ENCODE measurements around the gene PRTFDC1. TPM values are rescaled to one million over a fixed set of nuclear protein-coding genes. Genes with fewer than 3 reads are reported as not detected.
A peak's percentile ranks its signal among the peaks of the same experiment; 100 is the strongest.

PRTFDC1 gene
- total RNA-seq, 1 donor from 2014 or later: 9.1 TPM

DNA sequence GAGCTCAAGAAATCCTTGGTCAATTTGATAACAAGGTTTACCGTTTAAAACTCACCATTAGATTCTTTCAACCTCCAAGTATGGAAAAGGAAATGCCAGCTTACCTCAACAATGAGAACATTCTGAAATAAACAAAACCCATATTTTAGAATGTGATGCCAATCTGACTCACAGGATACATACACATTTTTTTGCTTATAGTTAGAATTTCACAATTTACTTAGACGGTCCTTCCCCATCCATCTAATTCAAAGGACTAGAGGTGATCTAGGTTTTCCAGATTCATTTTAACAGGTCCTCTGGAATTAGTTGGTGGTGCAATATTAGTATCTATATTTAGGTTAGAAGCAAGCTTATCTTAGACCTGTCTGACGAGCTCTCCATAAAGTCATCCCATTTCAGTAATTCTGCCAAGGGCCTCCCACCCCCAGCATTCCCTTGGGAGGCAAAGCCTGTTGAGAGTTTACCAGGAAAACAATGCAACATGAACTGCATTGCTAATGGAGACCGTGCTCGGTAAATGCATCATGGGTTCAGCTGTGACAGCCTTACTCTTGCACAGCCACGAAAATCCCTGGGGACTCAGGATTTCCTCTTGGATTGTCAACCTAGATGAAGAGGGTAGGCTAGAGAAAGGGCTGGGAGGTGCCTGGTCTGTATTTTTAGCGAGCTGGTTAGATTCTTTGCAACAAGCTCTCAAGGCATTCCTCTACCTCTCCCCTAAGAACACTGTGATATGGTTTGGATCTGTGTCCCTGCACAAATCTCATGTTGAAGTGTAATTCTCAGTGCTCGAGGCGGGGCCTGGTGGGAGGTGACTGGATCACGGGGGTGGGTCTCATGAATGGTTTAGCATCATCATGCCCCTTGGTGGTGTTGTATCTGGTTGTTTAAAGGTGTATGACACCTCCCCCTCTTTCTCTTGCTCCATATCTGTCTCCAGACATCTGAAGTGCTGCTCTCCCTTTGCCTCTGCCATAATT, 93.8 kb downstream of the PRTFDC1 start:
- Histone ChIP-seq H3K4me3 (ENCODE audit: insufficient read depth, low read depth, low read length) (no peak overlapping the region), H3K4me2 (ENCODE audit: low read length) (peak overlapping the region; percentile 63), H3K79me2 (ENCODE audit: insufficient read depth, low read length) (no peaks in the 10 kb centered on the region), H4K20me1 (ENCODE audit: insufficient read depth, low read length) (no peaks in the 10 kb centered on the region), H3K9ac (ENCODE audit: low read length) (no peak overlapping the region), H3K4me1 (ENCODE audit: insufficient read depth, low read length) (peaks cover 18% of the 10 kb centered on the region), H3K27me3 (ENCODE audit: insufficient read depth, low read length) (no peaks in the 10 kb centered on the region), H3K9me3 (ENCODE audit: insufficient read depth, low read depth, low read length) (peaks cover 6% of the 10 kb centered on the region), H3K36me3 (ENCODE audit: insufficient read depth, low read length) (no peaks in the 10 kb centered on the region), H3K27ac (ENCODE audit: low read depth, low read length) (no peak overlapping the region), H2AFZ (ENCODE audit: low read depth, low read length) (peak overlapping the region; percentile 20)
- Mint-ChIP-seq H3K27me3 (ENCODE audit: low read depth, unreplicated experiment) (no peaks in the 10 kb centered on the region), H3K36me3 (ENCODE audit: low read depth, unreplicated experiment) (peaks cover 4% of the 10 kb centered on the region), H3K4me1 (ENCODE audit: low read depth, unreplicated experiment) (peaks cover 7% of the 10 kb centered on the region), H3K27ac (ENCODE audit: unreplicated experiment) (no peak overlapping the region), H3K9me3 (ENCODE audit: unreplicated experiment) (no peaks in the 10 kb centered on the region), H3K4me3 (ENCODE audit: unreplicated experiment) (no peak overlapping the region)
- DNase-seq (ENCODE audit: low read depth) (peak; percentile 66), FAIRE-seq (peak; percentile 23)
- no peak for TF ChIP-seq EZH2 (IDR thresholded peaks at IDR 0.05; ENCODE audit: insufficient read depth, low read length)
- TF ChIP-seq CTCF (IDR thresholded peaks at IDR 0.05; ENCODE audit: insufficient read depth, low read depth, low read length): no peak

GRCh38 chr10:24857031-24857725, 95.2 kb downstream of the PRTFDC1 start:
- Histone ChIP-seq H3K4me2 (ENCODE audit: low read length) (no peak overlapping the region), H3K4me3 (ENCODE audit: insufficient read depth, low read depth, low read length) (no peak overlapping the region), H3K36me3 (ENCODE audit: insufficient read depth, low read length) (no peaks in the 10 kb centered on the region), H3K27ac (ENCODE audit: low read depth, low read length) (no peak overlapping the region), H3K9me3 (ENCODE audit: insufficient read depth, low read depth, low read length) (no peaks in the 10 kb centered on the region), H2AFZ (ENCODE audit: low read depth, low read length) (no peak overlapping the region), H3K79me2 (ENCODE audit: insufficient read depth, low read length) (no peaks in the 10 kb centered on the region), H4K20me1 (ENCODE audit: insufficient read depth, low read length) (no peaks in the 10 kb centered on the region), H3K4me1 (ENCODE audit: insufficient read depth, low read length) (peaks cover 18% of the 10 kb centered on the region), H3K9ac (ENCODE audit: low read length) (no peak overlapping the region), H3K27me3 (ENCODE audit: insufficient read depth, low read length) (no peaks in the 10 kb centered on the region)
- H3K4me1 Mint-ChIP-seq (ENCODE audit: low read depth, unreplicated experiment): peaks cover 7% of the 10 kb centered on the region
- H3K27me3 Mint-ChIP-seq (ENCODE audit: low read depth, unreplicated experiment): no peaks in the 10 kb centered on the region
- TF ChIP-seq CTCF (IDR thresholded peaks at IDR 0.05; ENCODE audit: insufficient read depth, low read depth, low read length) (no peak), EZH2 (IDR thresholded peaks at IDR 0.05; ENCODE audit: insufficient read depth, low read length) (no peak)
- H3K36me3 Mint-ChIP-seq (ENCODE audit: low read depth, unreplicated experiment): peaks cover 3% of the 10 kb centered on the region
- H3K9me3 Mint-ChIP-seq (ENCODE audit: unreplicated experiment): no peaks in the 10 kb centered on the region
- no peak overlapping the region for H3K4me3 Mint-ChIP-seq (ENCODE audit: unreplicated experiment)
- no peak for DNase-seq (ENCODE audit: low read depth)
- no peak for FAIRE-seq
- no peak overlapping the region for H3K27ac Mint-ChIP-seq (ENCODE audit: unreplicated experiment)
